NOMO-1 treated with dmso at 0.1 percent for 144 hours (cell line): ENCODE data around the gene CAPN5.
"Not testable (repeated sequence)": the region's sequence is repeated elsewhere in the genome, so short reads cannot be mapped to it uniquely, and the experiment has no call there.

Experiments
- DNase-seq: peaks from one replicate; lab custom pipeline; 2025; ENCODE audit not compliant: unreplicated experiment; lab: John Stamatoyannopoulos, UW

Gene CAPN5

GRCh38 chr11:77066229-77067042, at the start of gene CAPN5:
Gene CAPN5 (plus strand): TSS chr11:77066971. CDS start chr11:77084887, 17,916 bp downstream.
- DNase-seq: peak; percentile 63

GRCh38 chr11:77018396-77018924, 48.3 kb upstream of the CAPN5 start:
- DNase-seq: not testable (repeated sequence)

GRCh38 chr11:77019976-77020595, 46.7 kb upstream of the CAPN5 start:
- DNase-seq: no peak

GRCh38 chr11:77020734-77021133, 46.0 kb upstream of the CAPN5 start:
- DNase-seq: no peak

GRCh38 chr11:77024745-77025144, 42.0 kb upstream of the CAPN5 start:
- DNase-seq: no peak

GRCh38 chr11:77026221-77026620, 40.5 kb upstream of the CAPN5 start:
- DNase-seq: no peak

GRCh38 chr11:77026743-77027142, 40.0 kb upstream of the CAPN5 start:
- no peak for DNase-seq

GRCh38 chr11:77027275-77027674, 39.5 kb upstream of the CAPN5 start:
- DNase-seq: no peak

- no peak for DNase-seq
These were observed 36.9 kb upstream of the CAPN5 start for GRCh38 chr11:77029829-77030228.

GRCh38 chr11:77030834-77031414, 35.8 kb upstream of the CAPN5 start:
- no peak for DNase-seq

GRCh38 chr11:77031599-77031998, 35.2 kb upstream of the CAPN5 start:
- DNase-seq: no peak

- no peak for DNase-seq
These were observed 31.7 kb upstream of the CAPN5 start for GRCh38 chr11:77035039-77035438.

- no peak for DNase-seq
These were observed 31.2 kb upstream of the CAPN5 start for GRCh38 chr11:77035580-77035979.

- DNase-seq: no peak
These were observed 30.4 kb upstream of the CAPN5 start for GRCh38 chr11:77036398-77036797.

- no peak for DNase-seq
These were observed 29.7 kb upstream of the CAPN5 start for GRCh38 chr11:77037057-77037456.

GRCh38 chr11:77038029-77038824, 28.5 kb upstream of the CAPN5 start:
- no peak for DNase-seq

- peak; percentile 12 for DNase-seq
These were observed 27.9 kb upstream of the CAPN5 start for GRCh38 chr11:77038825-77039326.

- DNase-seq: no peak
These were observed 27.0 kb upstream of the CAPN5 start for GRCh38 chr11:77039491-77040400.

GRCh38 chr11:77040401-77040777, 26.4 kb upstream of the CAPN5 start:
- DNase-seq: no peak

- DNase-seq: no peak
These were observed 25.9 kb upstream of the CAPN5 start for GRCh38 chr11:77040889-77041288.
